Hematopoietic multipotent progenitor cell treated with erythropoietin and hydrocortisone succinate and interleukin-3 and kit ligand, for 8 days (in vitro differentiated cells): ENCODE results near the gene EMC10.
"Not testable (repeated sequence)": the region's sequence is repeated elsewhere in the genome, so short reads cannot be mapped to it uniquely, and the experiment has no call there.

ENCODE experiments used
- DNase-seq: peaks from one replicate; pipeline ENCODE4 v3.0.0-alpha.2; 2015

EMC10 gene

GRCh38 chr19:50453243-50453642 lies 23.1 kb upstream of the EMC10 start:
- no peak for DNase-seq

GRCh38 chr19:50455992-50456391 lies 20.3 kb upstream of the EMC10 start:
- no peak for DNase-seq

GRCh38 chr19:50457300-50457699 lies 19.0 kb upstream of the EMC10 start:
- no peak for DNase-seq

- no peak for DNase-seq
Measured at GRCh38 chr19:50458396-50459066, 17.8 kb upstream of the EMC10 start.

GRCh38 chr19:50459067-50459456 lies 17.2 kb upstream of the EMC10 start:
- no peak for DNase-seq

- DNase-seq, result no peak
Measured at GRCh38 chr19:50459638-50460037, 16.7 kb upstream of the EMC10 start.

GRCh38 chr19:50460161-50460765 lies 16.0 kb upstream of the EMC10 start:
- DNase-seq, result no peak

- peak; percentile 76 for DNase-seq
Measured at GRCh38 chr19:50461066-50461875, 15.0 kb upstream of the EMC10 start.

- DNase-seq, result no peak
Measured at GRCh38 chr19:50462970-50463369, 13.3 kb upstream of the EMC10 start.

- no peak for DNase-seq
Measured at GRCh38 chr19:50464348-50464747, 12.0 kb upstream of the EMC10 start.

GRCh38 chr19:50465000-50465399 lies 11.3 kb upstream of the EMC10 start:
- DNase-seq, result no peak

GRCh38 chr19:50465986-50466705 lies 10.2 kb upstream of the EMC10 start:
- DNase-seq, result peak; percentile 85

- no peak for DNase-seq
Measured at GRCh38 chr19:50466706-50467039, 9.6 kb upstream of the EMC10 start.

- no peak for DNase-seq
Measured at GRCh38 chr19:50467566-50467965, 8.7 kb upstream of the EMC10 start.

- DNase-seq, result no peak
Measured at GRCh38 chr19:50468818-50469217, 7.5 kb upstream of the EMC10 start.

- DNase-seq, result not testable (repeated sequence)
Measured at GRCh38 chr19:50473336-50473735, 3.0 kb upstream of the EMC10 start.

GRCh38 chr19:50475101-50475568 lies 1.2 kb upstream of the EMC10 start:
- DNase-seq, result no peak

- DNase-seq, result no peak
Measured at GRCh38 chr19:50475736-50476223, 527 bp upstream of the EMC10 start.

GRCh38 chr19:50476907-50477238 lies 566 bp downstream of the EMC10 start:
- DNase-seq, result no peak

GRCh38 chr19:50477751-50478515 lies 1.6 kb downstream of the EMC10 start:
- DNase-seq, result no peak

- DNase-seq, result peak; percentile 53
Measured at GRCh38 chr19:50478901-50479715, 2.8 kb downstream of the EMC10 start.
